ENCODE data around the gene SAE1. TPM values are rescaled to one million over a fixed set of nuclear protein-coding genes. Genes with fewer than 3 reads are reported as not detected.
A peak's percentile ranks its signal among the peaks of the same experiment; 100 is the strongest.

SAE1 gene
- total RNA-seq, 1 experiment from 2014 or later = 140 TPM

DNA sequence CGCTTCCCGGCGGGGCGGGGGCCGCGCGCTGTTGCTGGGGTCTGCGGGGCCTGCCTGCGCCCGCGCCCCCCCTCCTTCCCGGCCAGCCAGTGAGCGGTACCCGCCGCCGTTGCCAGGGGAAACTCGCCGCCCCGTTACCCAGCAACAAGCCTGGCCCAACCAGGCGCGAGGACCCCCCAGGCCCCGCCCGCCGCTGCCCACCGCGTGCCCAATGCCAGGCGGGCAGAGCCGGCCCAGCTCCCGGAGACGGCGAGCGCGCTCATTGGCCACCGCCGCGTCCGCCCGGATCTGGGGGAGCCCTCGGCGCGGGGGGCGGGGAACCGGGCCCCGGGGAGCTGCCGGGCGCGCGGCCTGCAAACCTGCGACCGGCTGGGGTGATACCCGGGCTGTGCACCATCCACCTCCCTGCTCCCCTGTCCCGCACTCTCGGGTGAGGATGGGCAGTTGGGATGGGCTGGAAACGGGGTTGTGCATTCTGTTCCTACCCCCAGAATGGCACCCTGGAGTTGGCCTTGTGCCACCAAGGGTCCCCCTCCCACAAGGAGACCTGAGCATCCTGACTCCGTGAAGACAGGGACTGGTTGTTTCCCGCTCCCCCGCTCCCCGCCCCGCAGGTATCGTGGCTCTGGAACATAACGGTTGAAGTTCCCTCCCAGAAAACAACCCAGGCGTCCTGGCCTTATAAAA is 109.1 kb downstream of the SAE1 start:
- H3K27me3 ChIP-seq (ENCODE audit: control insufficient read depth, insufficient read depth, low read length) = no peaks in the 10 kb centered on the region
- H3K4me1 ChIP-seq (ENCODE audit: control insufficient read depth, insufficient read depth, low read length) = peaks cover 4% of the 10 kb centered on the region
- no peaks in the 10 kb centered on the region for H3K36me3 ChIP-seq (ENCODE audit: control insufficient read depth, insufficient read depth, low read length)
- DNase-seq (ENCODE audit: low read depth, low spot score) (no peak), ATAC-seq (no peak)
- H3K4me3 ChIP-seq (ENCODE audit: low read depth in 2 of 2, low read length in 2 of 2) = peak overlapping the region in 1 of 2 experiments; percentile 17; a peak in 1 of 4 replicates
- intact Hi-C loops (cut with micrococcal nuclease; ENCODE audit: unreplicated experiment) (no loop called here), in situ Hi-C loops (cut with HindIII; ENCODE audit: low pct_unique_long_range_greater_than_20kb, low sequenced_read_pairs) (no loop called here)
- BruUV-seq (replicated peaks) = no TSS peak
- TF ChIP-seq, protein P1, sequence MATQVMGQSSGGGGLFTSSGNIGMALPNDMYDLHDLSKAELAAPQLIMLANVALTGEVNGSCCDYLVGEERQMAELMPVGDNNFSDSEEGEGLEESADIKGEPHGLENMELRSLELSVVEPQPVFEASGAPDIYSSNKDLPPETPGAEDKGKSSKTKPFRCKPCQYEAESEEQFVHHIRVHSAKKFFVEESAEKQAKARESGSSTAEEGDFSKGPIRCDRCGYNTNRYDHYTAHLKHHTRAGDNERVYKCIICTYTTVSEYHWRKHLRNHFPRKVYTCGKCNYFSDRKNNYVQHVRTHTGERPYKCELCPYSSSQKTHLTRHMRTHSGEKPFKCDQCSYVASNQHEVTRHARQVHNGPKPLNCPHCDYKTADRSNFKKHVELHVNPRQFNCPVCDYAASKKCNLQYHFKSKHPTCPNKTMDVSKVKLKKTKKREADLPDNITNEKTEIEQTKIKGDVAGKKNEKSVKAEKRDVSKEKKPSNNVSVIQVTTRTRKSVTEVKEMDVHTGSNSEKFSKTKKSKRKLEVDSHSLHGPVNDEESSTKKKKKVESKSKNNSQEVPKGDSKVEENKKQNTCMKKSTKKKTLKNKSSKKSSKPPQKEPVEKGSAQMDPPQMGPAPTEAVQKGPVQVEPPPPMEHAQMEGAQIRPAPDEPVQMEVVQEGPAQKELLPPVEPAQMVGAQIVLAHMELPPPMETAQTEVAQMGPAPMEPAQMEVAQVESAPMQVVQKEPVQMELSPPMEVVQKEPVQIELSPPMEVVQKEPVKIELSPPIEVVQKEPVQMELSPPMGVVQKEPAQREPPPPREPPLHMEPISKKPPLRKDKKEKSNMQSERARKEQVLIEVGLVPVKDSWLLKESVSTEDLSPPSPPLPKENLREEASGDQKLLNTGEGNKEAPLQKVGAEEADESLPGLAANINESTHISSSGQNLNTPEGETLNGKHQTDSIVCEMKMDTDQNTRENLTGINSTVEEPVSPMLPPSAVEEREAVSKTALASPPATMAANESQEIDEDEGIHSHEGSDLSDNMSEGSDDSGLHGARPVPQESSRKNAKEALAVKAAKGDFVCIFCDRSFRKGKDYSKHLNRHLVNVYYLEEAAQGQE (IDR thresholded peaks at IDR 0.05; ENCODE audit: insufficient read depth in 1 of 2, low read depth in 2 of 2, low read length in 1 of 2) = no peak
- TF ChIP-seq TCF7L2 (IDR thresholded peaks at IDR 0.05; ENCODE audit: low read depth, low read length) (no peak), POLR2AphosphoS5 (IDR thresholded peaks at IDR 0.05; ENCODE audit: low read depth, low read length) (no peak)
- TF ChIP-seq, protein P2, sequence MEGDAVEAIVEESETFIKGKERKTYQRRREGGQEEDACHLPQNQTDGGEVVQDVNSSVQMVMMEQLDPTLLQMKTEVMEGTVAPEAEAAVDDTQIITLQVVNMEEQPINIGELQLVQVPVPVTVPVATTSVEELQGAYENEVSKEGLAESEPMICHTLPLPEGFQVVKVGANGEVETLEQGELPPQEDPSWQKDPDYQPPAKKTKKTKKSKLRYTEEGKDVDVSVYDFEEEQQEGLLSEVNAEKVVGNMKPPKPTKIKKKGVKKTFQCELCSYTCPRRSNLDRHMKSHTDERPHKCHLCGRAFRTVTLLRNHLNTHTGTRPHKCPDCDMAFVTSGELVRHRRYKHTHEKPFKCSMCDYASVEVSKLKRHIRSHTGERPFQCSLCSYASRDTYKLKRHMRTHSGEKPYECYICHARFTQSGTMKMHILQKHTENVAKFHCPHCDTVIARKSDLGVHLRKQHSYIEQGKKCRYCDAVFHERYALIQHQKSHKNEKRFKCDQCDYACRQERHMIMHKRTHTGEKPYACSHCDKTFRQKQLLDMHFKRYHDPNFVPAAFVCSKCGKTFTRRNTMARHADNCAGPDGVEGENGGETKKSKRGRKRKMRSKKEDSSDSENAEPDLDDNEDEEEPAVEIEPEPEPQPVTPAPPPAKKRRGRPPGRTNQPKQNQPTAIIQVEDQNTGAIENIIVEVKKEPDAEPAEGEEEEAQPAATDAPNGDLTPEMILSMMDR (IDR thresholded peaks at IDR 0.05) = no peak
- ChIA-PET POLR2A (interaction anchor here (0.5 kb wide), 1 partner anchor 428 kb away, joined by 8 read pairs; no protein-coding TSS in a partner anchor), CTCF (no interaction called here)
- no peaks in the 10 kb centered on the region for H3K9me3 ChIP-seq (ENCODE audit: control insufficient read depth, insufficient read depth, low read depth, low read length)
- no peak overlapping the region for H3K27ac ChIP-seq (ENCODE audit: low read length)

DNA sequence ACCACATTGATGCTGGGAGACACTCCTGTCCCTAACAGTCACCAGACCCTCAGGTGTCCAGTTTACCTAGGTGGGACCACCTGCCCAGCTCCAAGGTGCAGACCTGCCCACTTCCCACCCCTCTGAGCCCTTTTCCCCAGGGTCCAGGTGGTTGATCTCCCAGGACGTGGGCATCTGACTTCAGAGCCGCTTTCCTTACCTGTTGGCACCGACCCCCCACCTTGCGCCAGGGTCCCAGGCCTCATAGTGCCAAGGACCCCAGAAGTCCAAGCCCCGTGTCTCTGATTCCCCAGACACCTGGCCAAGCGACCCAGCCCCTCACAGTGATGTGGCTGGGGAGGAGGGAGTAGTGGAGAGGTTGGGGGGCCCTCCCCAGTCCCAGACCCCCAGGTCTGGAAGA is 109.9 kb downstream of the SAE1 start:
- in situ Hi-C loops (cut with HindIII; ENCODE audit: low pct_unique_long_range_greater_than_20kb, low sequenced_read_pairs) = no loop called here
- no peaks in the 10 kb centered on the region for H3K36me3 ChIP-seq (ENCODE audit: control insufficient read depth, insufficient read depth, low read length)
- H3K27me3 ChIP-seq (ENCODE audit: control insufficient read depth, insufficient read depth, low read length) = no peaks in the 10 kb centered on the region
- H3K4me1 ChIP-seq (ENCODE audit: control insufficient read depth, insufficient read depth, low read length) = peaks cover 4% of the 10 kb centered on the region
- CTCF ChIA-PET = interaction anchor here (0.5 kb wide), 1 partner anchor 101 kb away, joined by 6 read pairs; no protein-coding TSS in a partner anchor
- no peak for DNase-seq (ENCODE audit: low read depth, low spot score)
- intact Hi-C loops (cut with micrococcal nuclease; ENCODE audit: unreplicated experiment) = no loop called here
- BruUV-seq (replicated peaks) = no TSS peak
- POLR2A ChIA-PET = interaction anchor here (0.6 kb wide), 1 partner anchor 13 kb away, joined by 3 read pairs; no protein-coding TSS in a partner anchor
- ATAC-seq = no peak
- TF ChIP-seq POLR2AphosphoS5 (IDR thresholded peaks at IDR 0.05; ENCODE audit: low read depth, low read length) = no peak
- TF ChIP-seq, protein P2 (IDR thresholded peaks at IDR 0.05) = no peak
- no peak for TF ChIP-seq SIN3A (IDR thresholded peaks at IDR 0.05; ENCODE audit: borderline replicate concordance, insufficient read depth, low read depth, low read length)
- TF ChIP-seq, protein P1 (IDR thresholded peaks at IDR 0.05; ENCODE audit: insufficient read depth in 1 of 2, low read depth in 2 of 2, low read length in 1 of 2) = no peak
- TF ChIP-seq TCF7L2 (IDR thresholded peaks at IDR 0.05; ENCODE audit: low read depth, low read length) = no peak
- no peak overlapping the region for H3K27ac ChIP-seq (ENCODE audit: low read length)
- H3K9me3 ChIP-seq (ENCODE audit: control insufficient read depth, insufficient read depth, low read depth, low read length) = no peaks in the 10 kb centered on the region
- H3K4me3 ChIP-seq (ENCODE audit: low read depth in 2 of 2, low read length in 2 of 2) = no peak overlapping the region

All from Panc1 (cell line).